ENCODE results near the gene GTF2F2.

GRCh38 chr13:45207319-45207718 is 87.0 kb downstream of the GTF2F2 start:
- TF ChIP-seq CTCF (IDR thresholded peaks at IDR 0.05): no peak
- TF ChIP-seq REST (IDR thresholded peaks at IDR 0.05; ENCODE audit: insufficient read depth in 1 of 2, low read depth in 2 of 2, low read length in 1 of 2): no peak
- no peak for TF ChIP-seq SIN3A (IDR thresholded peaks at IDR 0.05; ENCODE audit: borderline replicate concordance, insufficient read depth, low read depth, low read length)
- TF ChIP-seq POLR2AphosphoS5 (IDR thresholded peaks at IDR 0.05; ENCODE audit: low read depth, low read length): no peak
- no peak for TF ChIP-seq TCF7L2 (IDR thresholded peaks at IDR 0.05; ENCODE audit: low read depth, low read length)

All from Panc1 (cell line).